NCI-H1436 (cell line): ENCODE results near the gene SDCBP2.
A peak's percentile ranks its signal among the peaks of the same experiment; 100 is the strongest.

Source experiments
- DNase-seq: peaks from one replicate; lab custom pipeline; 2025; lab: John Stamatoyannopoulos, UW

The SDCBP2 gene

GRCh38 chr20:1312308-1312707 lies 16.6 kb downstream of the SDCBP2 start:
- DNase-seq: no peak

GRCh38 chr20:1310506-1311190 lies 18.3 kb downstream of the SDCBP2 start:
- DNase-seq: no peak

GRCh38 chr20:1310071-1310470 lies 18.9 kb downstream of the SDCBP2 start:
- no peak for DNase-seq

- no peak for DNase-seq
These were observed 19.5 kb downstream of the SDCBP2 start for GRCh38 chr20:1309439-1309847.

GRCh38 chr20:1308702-1309095 lies 20.2 kb downstream of the SDCBP2 start:
- DNase-seq: peak; percentile 3

- DNase-seq: peak; percentile 6
These were observed 20.8 kb downstream of the SDCBP2 start for GRCh38 chr20:1308067-1308701.

- DNase-seq: no peak
These were observed 21.4 kb downstream of the SDCBP2 start for GRCh38 chr20:1307571-1307971.

- no peak for DNase-seq
These were observed 21.8 kb downstream of the SDCBP2 start for GRCh38 chr20:1307171-1307570.

- no peak for DNase-seq
These were observed 22.4 kb downstream of the SDCBP2 start for GRCh38 chr20:1306316-1307135.

- DNase-seq: no peak
These were observed 23.2 kb downstream of the SDCBP2 start for GRCh38 chr20:1305712-1306111.

GRCh38 chr20:1304710-1305515 lies 24.0 kb downstream of the SDCBP2 start:
- DNase-seq: no peak

- no peak for DNase-seq
These were observed 26.0 kb downstream of the SDCBP2 start for GRCh38 chr20:1302685-1303541.

GRCh38 chr20:1301031-1301529 lies 27.9 kb downstream of the SDCBP2 start:
- DNase-seq: no peak

- DNase-seq: no peak
These were observed 28.7 kb downstream of the SDCBP2 start for GRCh38 chr20:1300083-1300840.

- DNase-seq: peak; percentile 26
These were observed 29.4 kb downstream of the SDCBP2 start for GRCh38 chr20:1299522-1299921.

- no peak for DNase-seq
These were observed 29.9 kb downstream of the SDCBP2 start for GRCh38 chr20:1298888-1299511.

- DNase-seq: no peak
These were observed 30.8 kb downstream of the SDCBP2 start for GRCh38 chr20:1298166-1298565.

GRCh38 chr20:1297486-1297885 lies 31.5 kb downstream of the SDCBP2 start:
- DNase-seq: no peak

GRCh38 chr20:1296922-1297321 lies 32.0 kb downstream of the SDCBP2 start:
- DNase-seq: no peak

- DNase-seq: no peak
These were observed 32.8 kb downstream of the SDCBP2 start for GRCh38 chr20:1296117-1296610.
